Fibroblast of lung (primary cell): ENCODE measurements around the gene POU2F2. TPM values are rescaled to one million over a fixed set of nuclear protein-coding genes. Genes with fewer than 3 reads are reported as not detected.
A peak's percentile ranks its signal among the peaks of the same experiment; 100 is the strongest.

Experiments used
- DNase-seq, 2 donors: peaks; one replicate each; pipeline versions ENCODE4 v3.0.0 to v3.0.0-alpha.2; 2010; ENCODE audit warnings: low read depth in 2 of 2
- H2AFZ ChIP-seq: 2 replicates; pipeline ENCODE4 v1.5.1; 2012; ENCODE audit warnings: low read length, control low read depth, inconsistent platforms
- H3K27ac ChIP-seq: 2 replicates; pipeline ENCODE4 v1.5.1; 2011; ENCODE audit warnings: low read length, control low read depth; ENCODE audit not compliant: insufficient read depth
- H3K27me3 ChIP-seq: 2 replicates; pipeline ENCODE4 v1.5.1; 2011; ENCODE audit warnings: mild to moderate bottlenecking, low read length; ENCODE audit not compliant: control insufficient read depth, insufficient read depth
- H3K36me3 ChIP-seq: 2 replicates; pipeline ENCODE4 v1.5.1; 2011; ENCODE audit warnings: low read length; ENCODE audit not compliant: control insufficient read depth, insufficient read depth
- H3K4me1 ChIP-seq: 2 replicates; pipeline ENCODE4 v1.5.1; 2011; ENCODE audit warnings: low read length; ENCODE audit not compliant: control insufficient read depth, insufficient read depth; ENCODE audit errors: extremely low read depth
- H3K4me2 ChIP-seq: 2 replicates; pipeline ENCODE4 v1.5.1; 2011; ENCODE audit warnings: low read length, control low read depth; ENCODE audit not compliant: insufficient read depth; ENCODE audit errors: extremely low read depth
- H3K4me3 ChIP-seq, 4 experiments: fragments of 200-600 bp in 1 of 4; sonication (generic) in 1 of 4; replicated peaks in 1 of 4; 2 replicates each; pipeline ENCODE4 v1.5.1; 2011 to 2016; ENCODE audit warnings: low read length in 4 of 4, low read depth in 3 of 4, mild to moderate bottlenecking in 3 of 4, control low read depth in 2 of 4, inconsistent platforms in 1 of 4, mixed read lengths in 1 of 4; ENCODE audit not compliant: insufficient read depth in 1 of 4; ENCODE audit errors: control extremely low read depth in 1 of 4
- H3K79me2 ChIP-seq: 2 replicates; pipeline ENCODE4 v1.5.1; 2012; ENCODE audit warnings: mild to moderate bottlenecking, low read length, inconsistent platforms; ENCODE audit not compliant: control insufficient read depth, insufficient read depth
- H3K9ac ChIP-seq: 2 replicates; pipeline ENCODE4 v1.5.1; 2011; ENCODE audit warnings: mild to moderate bottlenecking, low read length, control low read depth; ENCODE audit not compliant: insufficient read depth
- H3K9me3 ChIP-seq: 2 replicates; pipeline ENCODE4 v1.5.1; 2012; ENCODE audit warnings: low read depth, low read length; ENCODE audit not compliant: control insufficient read depth, insufficient read depth
- H4K20me1 ChIP-seq: 2 replicates; pipeline ENCODE4 v1.5.1; 2011; ENCODE audit warnings: low read length; ENCODE audit not compliant: control insufficient read depth, insufficient read depth; ENCODE audit errors: extremely low read depth
- CTCF ChIP-seq, 2 donors: IDR thresholded peaks in 1 of 2; conservative IDR thresholded peaks in 1 of 2; 1 replicate in 1 of 2; 2 replicates in 1 of 2; pipeline ENCODE4 v1.5.1; 2011 to 2012; ENCODE audit warnings: low read length in 2 of 2, control low read depth in 1 of 2, inconsistent platforms in 1 of 2, low read depth in 1 of 2, mild to moderate bottlenecking in 1 of 2
- EZH2 ChIP-seq: IDR thresholded peaks from 2 replicates; pipeline ENCODE4 v1.5.1; 2012; ENCODE audit warnings: low read length, control low read depth, mild to moderate bottlenecking; ENCODE audit errors: missing control alignments
- polyA plus RNA-seq, 2 donors: library from polyadenylated mRNA; depleted of rRNA in 1 of 2; stranded (reverse) in 1 of 2; unstranded in 1 of 2; fragments of >200 nt; gene quantifications; 2 replicates each; pipeline ENCODE4 v1.2.1, GENCODE V29; 2011 to 2012; ENCODE audit warnings: missing spikeins in 1 of 2
- total RNA-seq: library from RNA; depleted of rRNA; stranded (reverse); fragments of >200 nt; gene quantifications from 2 replicates; pipeline ENCODE4 v1.2.1, GENCODE V29; 2014

Gene POU2F2
- total and polyA plus RNA-seq, 2 donors (not counting 1 experiment from before 2014, with no cell fraction given): 0.17 to 0.31 TPM

- peak overlapping the region; percentile 82 for H3K27ac ChIP-seq
- no peak overlapping the region for H3K9ac ChIP-seq
- no peak overlapping the region for H3K4me3 ChIP-seq
- H3K4me1 ChIP-seq: peaks cover 35% of the 10 kb centered on the region
- no peaks in the 10 kb centered on the region for H3K79me2 ChIP-seq
- no peaks in the 10 kb centered on the region for H3K36me3 ChIP-seq
- H2AFZ ChIP-seq: no peak overlapping the region
- peak in 1 of 2 donors; percentile 80 for DNase-seq
- H3K4me2 ChIP-seq: peak overlapping the region; percentile 61
- H3K9me3 ChIP-seq: no peaks in the 10 kb centered on the region
- no peaks in the 10 kb centered on the region for H4K20me1 ChIP-seq
- TF ChIP-seq CTCF (conservative IDR thresholded peaks at IDR 0.05 in 1 of 2, IDR thresholded peaks at IDR 0.05 in 1 of 2; ENCODE audit: low read depth in 1 of 2, low read length in 2 of 2): no peak
- no peak for TF ChIP-seq EZH2
- no peaks in the 10 kb centered on the region for H3K27me3 ChIP-seq
These were observed 20.9 kb downstream of the POU2F2 start for GRCh38 chr19:42111384-42111783.

- no peak for DNase-seq
- TF ChIP-seq EZH2: no peak
- no peak for TF ChIP-seq CTCF (conservative IDR thresholded peaks at IDR 0.05 in 1 of 2, IDR thresholded peaks at IDR 0.05 in 1 of 2; ENCODE audit: low read depth in 1 of 2, low read length in 2 of 2)
- H3K4me3 ChIP-seq: no peak overlapping the region
- H3K36me3 ChIP-seq: no peaks in the 10 kb centered on the region
- no peak overlapping the region for H3K4me2 ChIP-seq
- H3K4me1 ChIP-seq: peaks cover 35% of the 10 kb centered on the region
- no peak overlapping the region for H2AFZ ChIP-seq
- H4K20me1 ChIP-seq: no peaks in the 10 kb centered on the region
- H3K9me3 ChIP-seq: no peaks in the 10 kb centered on the region
- H3K9ac ChIP-seq: no peak overlapping the region
- no peaks in the 10 kb centered on the region for H3K27me3 ChIP-seq
- peak overlapping the region; percentile 53 for H3K27ac ChIP-seq
- H3K79me2 ChIP-seq: no peaks in the 10 kb centered on the region
These were observed 21.6 kb downstream of the POU2F2 start for GRCh38 chr19:42110658-42111057.

GRCh38 chr19:42109896-42110295 is 22.4 kb downstream of the POU2F2 start:
- H3K9ac ChIP-seq: no peak overlapping the region
- no peak overlapping the region for H3K4me2 ChIP-seq
- H3K27ac ChIP-seq: no peak overlapping the region
- no peak overlapping the region for H3K4me3 ChIP-seq
- H3K27me3 ChIP-seq: no peaks in the 10 kb centered on the region
- no peak for TF ChIP-seq CTCF (conservative IDR thresholded peaks at IDR 0.05 in 1 of 2, IDR thresholded peaks at IDR 0.05 in 1 of 2; ENCODE audit: low read depth in 1 of 2, low read length in 2 of 2)
- TF ChIP-seq EZH2: no peak
- no peaks in the 10 kb centered on the region for H3K36me3 ChIP-seq
- H3K4me1 ChIP-seq: peaks cover 33% of the 10 kb centered on the region
- no peaks in the 10 kb centered on the region for H3K79me2 ChIP-seq
- no peak overlapping the region for H2AFZ ChIP-seq
- no peaks in the 10 kb centered on the region for H4K20me1 ChIP-seq
- DNase-seq: no peak
- H3K9me3 ChIP-seq: no peaks in the 10 kb centered on the region
